HTERT RPE-1 (cell line): ENCODE results near the gene NDUFA11.

Experiments used
- in situ Hi-C: fragments of 300-500 bp; cut with MboI; formaldehyde crosslinking; loops from 4 replicates; pipeline ENCODE4 v1.14.3; 2020; ENCODE audit warnings: low sequenced_read_pairs

The NDUFA11 gene

DNA sequence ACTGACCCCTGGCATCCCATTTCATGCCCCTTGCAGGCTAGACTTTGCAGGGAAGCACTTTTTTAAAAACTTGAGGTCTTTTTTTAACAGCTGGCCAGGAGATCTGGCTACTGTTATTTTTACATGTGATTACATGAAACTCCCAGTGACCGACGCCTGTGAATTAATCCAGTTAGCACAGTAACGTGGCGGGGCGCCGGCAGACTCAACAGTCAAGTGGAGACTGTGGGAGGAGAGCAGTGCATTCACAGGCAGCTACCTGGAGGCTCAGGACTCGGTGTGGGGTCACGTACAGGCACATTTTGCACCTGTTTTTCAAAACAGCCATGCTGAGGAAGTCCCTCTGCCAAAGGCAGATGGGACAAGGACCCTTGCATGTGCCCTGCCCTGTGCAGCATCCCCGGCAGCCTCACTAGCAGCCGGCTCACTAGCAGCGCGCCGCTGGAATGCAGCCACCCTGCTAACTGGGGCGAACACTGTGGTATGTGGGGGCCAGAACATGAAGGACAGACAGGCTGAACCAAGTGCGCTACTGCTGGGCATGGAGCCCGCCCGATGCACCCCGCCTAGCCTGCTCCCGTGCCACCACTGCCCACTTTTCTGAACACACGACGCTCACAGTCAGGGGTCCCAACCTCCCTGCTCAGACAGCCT lies 29.1 kb upstream of the NDUFA11 start:
- in situ Hi-C loops: no loop called here

DNA sequence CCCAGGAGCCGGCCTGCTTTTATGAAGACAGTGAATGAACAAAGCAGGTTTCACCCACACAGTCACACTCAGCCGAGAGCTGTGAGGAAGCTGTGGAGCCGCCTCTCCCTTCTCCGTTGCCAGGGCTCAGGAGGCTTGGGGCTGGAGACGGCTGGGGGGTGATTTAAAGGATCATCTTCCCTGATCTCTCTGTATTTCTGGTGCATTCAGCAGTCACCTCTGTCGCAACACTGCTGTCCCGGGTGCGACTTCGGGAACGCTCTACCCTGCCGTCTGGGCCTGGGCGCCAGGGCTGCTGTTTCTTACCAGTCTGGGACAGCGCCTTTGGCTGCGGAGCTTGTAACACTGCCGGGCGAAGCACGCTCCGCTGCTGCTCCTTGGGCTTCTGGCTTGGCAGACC lies 28.6 kb upstream of the NDUFA11 start:
- in situ Hi-C loops: no loop called here

DNA sequence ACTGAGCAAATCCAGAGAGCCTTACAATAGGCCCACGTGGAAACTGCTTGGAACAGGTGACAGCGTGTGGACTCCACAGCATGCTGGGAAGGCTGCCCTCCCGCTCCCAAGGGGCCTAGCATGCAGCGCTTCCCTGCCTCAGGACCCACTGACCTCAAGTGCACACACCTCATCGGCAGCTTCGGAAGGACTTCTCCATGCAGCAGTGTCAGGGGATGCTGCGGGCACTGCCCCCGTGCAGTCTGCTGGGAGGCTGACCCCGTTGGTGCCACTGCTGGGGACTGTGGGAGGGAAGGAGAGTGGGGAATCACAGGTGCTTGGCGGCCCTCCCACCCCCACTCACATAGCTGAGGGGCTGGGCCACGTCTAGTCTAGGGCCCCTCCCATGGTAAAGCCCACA lies 27.7 kb upstream of the NDUFA11 start:
- in situ Hi-C loops: no loop called here

DNA sequence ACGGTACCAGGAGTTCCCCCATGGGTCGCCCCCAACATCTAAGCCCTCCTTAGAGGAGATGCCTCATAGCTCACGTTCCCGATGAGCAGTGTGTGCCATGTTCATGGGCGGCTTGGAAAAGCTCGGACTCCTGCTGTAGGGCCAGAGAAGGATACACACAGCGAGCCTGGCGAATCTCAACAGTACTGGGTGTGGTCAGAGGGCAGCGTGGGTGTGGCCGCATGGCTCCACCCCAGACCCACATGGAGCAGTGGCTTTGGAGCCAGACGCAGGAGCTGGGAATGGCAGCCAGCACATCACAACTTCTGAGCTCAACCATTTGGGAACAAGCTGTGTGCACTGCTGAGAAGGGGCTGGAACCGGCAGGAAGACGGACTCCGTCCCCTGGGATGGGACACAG lies 26.0 kb upstream of the NDUFA11 start:
- in situ Hi-C loops: no loop called here

DNA sequence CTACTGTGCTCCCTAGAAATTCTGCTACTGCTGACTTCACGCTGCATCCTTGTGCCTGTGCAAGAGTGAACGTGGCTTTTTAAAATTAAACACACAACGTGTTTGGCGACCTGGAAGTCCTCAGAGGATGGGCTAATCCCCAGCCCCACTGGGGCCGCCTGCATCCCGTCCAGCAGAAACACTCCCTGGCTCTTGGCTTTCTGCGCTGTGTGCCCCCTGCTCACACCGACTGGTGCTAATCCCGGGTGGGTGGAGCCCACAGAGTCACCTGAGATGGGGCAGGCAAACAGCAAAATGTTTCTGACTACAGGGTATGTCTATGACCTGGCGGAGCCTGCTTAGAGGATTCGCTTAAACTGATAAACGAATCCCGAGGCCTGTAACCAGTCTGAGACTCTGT lies 25.6 kb upstream of the NDUFA11 start:
- in situ Hi-C loops: no loop called here

DNA sequence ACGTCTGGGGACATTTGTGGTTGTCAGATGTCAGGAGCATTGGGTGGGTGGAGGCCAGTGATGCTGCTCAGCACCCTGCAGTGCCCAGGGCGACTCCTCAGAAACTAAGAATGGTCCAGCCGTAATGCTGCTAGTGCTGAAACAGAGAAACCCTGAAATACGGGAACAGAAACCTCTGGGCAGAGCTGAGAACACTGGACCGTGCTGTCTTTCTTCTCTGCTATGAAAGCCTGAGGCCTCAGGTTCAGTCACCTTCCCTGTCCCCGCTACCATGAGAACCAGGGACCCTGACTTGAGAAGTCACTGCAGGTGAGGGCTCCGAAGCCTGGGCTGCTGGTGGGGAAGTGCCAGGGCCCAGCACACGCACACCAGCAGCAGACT lies 23.8 kb upstream of the NDUFA11 start:
- in situ Hi-C loops: no loop called here

DNA sequence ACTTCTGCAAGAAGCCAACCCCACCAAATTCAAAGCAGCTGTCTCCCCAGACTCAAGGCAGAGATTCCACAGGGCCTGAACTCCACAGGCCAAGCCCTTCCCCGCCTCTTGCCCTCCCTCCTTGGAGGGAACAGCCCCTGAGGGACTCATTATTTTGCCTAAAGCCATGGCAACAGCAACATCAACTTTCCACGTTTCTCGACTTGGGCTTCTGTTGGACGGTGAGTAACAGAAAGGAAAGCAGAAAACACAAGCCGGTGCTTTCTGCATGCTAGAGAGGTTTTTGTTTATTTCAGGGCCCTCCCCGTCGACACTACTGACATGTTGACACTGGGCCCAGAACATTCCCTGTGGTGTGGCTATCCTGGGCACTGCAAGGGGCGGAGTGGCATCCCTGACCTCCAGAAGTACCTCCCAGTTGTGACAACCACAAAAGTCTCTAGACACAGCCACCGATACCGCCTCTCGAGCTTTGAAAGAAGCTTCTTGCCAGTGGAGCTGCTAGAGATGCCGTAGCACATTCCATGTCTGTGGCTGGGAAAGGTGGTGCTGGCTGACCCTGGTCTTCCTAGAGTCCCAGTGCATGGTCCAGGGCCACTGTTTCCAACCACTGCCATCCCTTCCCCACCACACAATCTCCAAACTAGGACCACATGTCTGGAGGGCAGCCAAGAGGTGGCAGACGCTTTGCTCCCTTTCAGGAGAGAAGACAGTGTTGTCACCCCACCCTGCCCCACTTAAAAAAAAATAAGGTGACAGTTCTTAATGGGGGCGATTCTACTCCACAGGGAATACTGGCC lies 23.3 kb upstream of the NDUFA11 start:
- in situ Hi-C loops: no loop called here

DNA sequence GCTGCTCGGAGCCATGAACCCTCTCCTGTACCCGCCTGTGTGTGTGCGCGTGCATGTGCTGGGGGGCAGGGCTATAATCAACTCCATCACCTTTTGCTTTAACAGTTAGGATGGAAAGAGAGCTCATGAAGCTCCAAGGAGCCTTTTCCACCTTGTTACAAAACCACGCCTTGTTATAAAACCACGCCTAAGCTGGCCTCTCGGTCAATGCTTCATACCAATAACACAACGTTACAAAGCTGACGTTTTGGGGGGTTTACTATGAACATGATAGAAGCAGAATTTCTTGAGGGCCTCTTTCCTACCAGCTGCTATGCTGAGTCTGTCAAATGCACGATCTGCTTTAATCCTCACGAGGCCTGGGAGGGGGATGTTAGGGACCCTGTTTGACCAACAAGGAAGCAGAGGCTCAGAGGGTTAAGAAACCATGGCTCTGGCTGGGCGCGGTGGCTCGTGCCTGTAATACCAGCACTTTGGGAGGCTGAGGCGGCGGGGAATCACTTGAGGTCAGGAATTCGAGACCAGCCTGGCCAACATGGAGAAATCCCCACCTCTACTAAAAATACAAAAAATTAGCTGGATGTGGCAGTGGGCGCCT lies 22.3 kb upstream of the NDUFA11 start:
- in situ Hi-C loops: no loop called here

DNA sequence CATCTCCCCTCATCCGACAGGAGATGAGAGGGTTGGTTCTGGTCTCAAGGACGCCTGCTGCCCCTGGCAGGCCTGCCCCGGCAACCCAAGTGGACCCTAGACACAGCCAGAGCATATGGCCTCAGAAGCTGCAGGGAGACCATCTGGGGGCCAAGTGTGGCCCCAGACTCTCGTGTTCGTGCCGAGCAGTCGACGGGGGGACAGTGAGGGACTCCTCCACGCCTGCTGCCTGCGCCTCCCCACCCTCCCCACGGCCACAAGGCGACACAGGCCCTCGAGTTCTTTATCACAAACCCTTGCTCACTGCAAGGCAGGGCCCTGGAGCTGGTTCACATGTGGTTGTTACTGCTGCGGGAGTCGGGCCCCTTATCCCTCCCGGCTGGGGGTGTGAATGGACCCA lies 19.8 kb upstream of the NDUFA11 start:
- in situ Hi-C loops: no loop called here

DNA sequence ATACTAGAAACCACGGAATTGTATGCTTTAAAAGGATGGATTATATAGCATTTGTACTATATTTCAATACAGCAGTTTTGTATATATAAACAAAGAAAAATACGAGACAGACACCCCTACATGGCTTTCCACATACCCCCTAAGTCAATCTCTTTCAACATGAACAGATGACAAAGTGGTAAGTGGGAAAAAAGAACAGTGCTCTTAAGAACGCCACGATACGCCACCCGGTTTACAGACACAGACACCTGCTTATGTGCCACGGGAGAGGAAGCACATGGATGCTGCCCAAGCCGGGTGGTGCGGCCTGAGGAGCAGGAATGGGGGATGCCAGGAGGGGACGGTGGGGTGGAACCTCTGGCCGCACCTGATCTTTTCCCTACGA lies 18.6 kb upstream of the NDUFA11 start:
- in situ Hi-C loops: no loop called here

DNA sequence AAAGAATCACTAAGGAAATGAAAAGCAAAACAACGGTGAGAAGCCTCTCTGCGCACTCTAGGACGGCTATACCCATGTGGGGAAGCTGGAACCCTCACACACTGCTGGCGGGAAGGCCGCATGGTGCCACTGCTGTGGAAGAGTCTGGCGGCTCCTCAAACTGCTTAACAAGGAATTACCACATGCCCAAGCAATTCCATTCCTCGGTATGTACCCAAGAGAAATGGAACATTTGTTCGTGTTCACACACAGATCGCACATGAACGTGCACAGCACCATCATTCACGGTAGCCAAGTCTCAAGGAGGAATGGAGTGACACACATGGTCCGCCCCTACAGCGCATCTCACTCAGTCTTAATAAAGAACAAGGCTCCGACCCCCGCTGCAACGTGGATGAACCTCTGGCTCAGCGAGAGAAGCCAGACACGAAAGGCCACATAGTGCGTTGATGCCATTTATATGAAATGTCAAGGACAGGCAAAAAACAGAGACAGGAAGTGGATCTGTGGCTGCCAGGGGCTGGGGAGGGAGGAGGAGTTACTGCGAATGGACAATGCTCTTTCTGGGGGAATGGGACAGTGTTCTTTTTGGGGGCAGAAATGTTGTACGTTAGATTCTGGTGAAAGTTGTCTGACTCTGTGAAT lies 18.0 kb upstream of the NDUFA11 start:
- in situ Hi-C loops: no loop called here

DNA sequence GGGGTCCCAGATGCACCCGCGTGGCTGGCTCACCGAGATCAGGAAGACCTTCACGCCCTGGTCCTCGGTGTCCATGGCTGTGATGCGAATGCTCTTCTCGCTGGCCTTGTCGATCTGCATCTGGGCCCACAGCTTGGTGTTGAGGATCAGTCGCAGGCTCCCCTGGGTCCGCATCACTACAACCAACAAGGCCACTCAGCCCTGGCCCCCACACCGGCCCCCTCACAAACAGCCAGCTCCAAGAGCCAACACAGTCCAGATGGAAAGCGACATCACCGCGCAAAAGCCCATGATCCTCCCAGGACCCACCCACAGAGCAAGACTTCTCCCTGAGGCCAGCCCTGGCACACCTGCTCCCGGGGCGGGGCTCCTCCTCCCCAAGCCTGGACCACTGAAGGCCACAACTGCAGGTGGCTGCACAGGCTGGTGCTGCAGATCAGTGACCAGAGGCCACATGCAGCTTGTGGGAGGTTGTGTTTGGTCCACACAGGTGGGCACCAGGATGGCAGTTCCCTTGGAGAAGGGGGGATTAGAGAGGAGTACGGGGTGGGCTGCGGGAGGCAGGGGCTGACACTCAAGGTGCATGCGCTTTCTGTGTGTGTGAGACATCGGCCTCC lies 15.0 kb upstream of the NDUFA11 start:
- in situ Hi-C loops: no loop called here

DNA sequence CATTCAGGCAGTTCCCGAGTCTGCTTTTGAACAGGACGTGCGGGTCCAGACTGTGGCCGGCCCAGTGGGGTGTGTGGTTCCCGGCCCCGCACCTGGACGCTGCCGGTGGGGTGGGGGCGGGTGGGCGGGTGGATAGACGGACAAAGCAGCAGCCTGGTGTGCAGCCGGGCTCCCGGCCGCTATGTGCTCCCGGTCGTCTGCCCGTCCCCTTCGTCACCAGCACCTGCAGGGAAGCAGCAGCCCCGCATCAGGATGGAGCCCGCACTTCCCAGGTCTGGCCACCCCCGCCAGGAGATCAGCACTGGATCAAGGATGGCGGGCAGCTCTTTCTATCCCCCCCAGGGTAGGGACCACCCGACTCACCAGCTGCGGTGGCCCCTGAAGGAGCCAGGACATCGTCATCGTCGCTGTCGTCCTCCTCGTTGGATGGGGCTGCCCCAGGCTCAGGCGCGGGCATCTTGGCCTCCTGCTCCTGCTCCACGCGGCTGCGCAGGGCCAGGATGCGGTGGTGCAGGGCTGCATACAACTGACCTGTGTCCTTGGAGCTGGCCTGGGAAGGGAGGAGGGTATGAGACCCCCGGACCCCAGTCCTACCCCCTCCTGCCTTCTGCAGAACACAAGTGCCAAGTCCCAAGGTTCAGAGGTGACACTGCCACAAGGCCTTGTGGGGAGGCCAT lies 14.0 kb upstream of the NDUFA11 start:
- in situ Hi-C loops: no loop called here

DNA sequence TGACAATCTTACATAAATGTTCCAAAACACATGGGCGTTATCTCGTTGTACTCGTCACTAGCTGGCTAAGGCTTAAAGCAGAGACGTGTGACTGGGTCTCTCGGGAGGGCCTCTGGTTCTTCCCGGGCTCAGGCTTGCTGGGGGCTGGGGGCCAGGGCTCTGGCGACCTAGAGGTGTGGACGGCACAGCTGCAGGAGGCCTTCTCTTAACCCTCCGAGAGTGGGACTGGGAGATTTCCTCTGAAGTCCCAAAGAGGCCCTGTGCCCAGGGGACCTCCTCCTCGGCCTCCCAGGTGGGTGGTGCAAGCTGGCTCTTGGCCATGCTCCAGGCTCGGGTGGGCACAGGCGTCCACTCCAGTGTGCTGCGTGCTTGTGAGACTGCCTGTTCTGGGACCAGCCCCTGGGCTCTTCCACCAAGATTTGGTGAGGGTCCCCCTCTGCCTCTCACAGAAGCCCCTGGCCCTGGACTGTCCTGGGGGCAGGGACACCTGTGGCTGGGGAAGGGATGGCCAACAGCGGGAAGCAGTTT lies 12.7 kb upstream of the NDUFA11 start:
- in situ Hi-C loops: no loop called here

DNA sequence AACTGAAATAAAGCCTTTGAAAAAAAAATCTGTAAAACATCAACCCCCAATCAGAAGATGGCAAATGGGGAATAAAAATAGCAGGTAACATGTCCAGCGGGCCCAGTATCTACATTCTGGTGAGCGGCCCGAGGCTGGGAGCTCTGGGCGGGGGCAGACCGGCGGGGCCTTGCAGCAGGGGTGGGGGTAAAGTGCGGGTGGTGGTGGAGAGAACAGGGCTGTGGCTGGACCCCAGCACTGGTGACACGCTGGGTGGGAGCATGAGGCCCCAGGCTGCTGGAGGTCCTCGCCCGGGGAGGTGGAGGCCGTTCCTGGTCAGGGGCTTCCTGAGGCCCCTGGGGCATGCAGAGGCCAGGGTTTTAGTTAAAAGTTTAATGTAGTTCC lies 12.2 kb upstream of the NDUFA11 start:
- in situ Hi-C loops: no loop called here

DNA sequence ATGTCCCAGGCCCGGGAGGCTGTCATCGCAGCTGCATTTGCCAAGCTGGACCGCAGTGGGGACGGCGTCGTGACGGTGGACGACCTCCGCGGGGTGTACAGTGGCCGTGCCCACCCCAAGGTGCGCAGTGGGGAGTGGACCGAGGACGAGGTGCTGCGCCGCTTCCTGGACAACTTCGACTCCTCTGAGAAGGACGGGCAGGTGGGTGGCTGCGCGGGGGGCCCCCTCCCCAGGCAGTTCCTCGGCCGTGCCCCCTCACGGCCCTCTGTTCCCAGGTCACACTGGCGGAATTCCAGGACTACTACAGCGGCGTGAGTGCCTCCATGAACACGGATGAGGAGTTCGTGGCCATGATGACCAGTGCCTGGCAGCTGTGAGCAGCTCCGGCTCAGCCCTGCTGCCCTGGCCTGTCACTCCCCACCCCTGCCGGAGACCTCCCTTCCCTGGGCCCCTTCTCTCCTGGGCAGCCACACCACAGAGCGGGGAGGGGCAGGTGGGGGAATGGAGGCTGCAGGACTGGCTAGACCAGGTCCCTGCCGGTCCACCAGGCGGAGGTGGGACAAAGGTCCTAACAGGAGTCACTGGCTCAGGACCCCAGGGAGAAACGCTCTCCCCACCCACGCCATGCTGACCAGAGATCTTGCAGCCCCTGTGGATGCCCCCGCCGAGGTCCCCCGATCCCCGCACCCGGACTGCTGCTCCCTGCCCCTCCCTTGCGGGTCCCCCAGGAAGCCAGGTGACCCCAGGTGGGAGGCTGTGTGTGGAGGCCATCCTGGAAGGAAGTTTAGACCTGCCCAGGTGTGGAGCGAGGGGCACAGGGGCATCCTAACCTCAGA lies 11.6 kb upstream of the NDUFA11 start:
- in situ Hi-C loops: no loop called here

DNA sequence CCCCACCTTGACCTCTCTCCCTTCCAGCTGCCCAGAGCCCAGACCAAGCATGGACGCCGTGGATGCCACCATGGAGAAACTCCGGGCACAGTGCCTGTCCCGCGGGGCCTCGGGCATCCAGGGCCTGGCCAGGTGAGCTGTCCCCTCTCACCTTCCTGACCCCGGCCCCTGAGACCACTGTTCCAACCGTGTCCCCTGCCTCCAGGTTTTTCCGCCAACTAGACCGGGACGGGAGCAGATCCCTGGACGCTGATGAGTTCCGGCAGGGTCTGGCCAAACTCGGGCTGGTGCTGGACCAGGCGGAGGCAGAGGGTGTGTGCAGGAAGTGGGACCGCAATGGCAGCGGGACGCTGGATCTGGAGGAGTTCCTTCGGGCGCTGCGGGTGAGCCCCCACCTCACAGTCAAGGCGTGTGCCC lies 10.8 kb upstream of the NDUFA11 start:
- in situ Hi-C loops: no loop called here

DNA sequence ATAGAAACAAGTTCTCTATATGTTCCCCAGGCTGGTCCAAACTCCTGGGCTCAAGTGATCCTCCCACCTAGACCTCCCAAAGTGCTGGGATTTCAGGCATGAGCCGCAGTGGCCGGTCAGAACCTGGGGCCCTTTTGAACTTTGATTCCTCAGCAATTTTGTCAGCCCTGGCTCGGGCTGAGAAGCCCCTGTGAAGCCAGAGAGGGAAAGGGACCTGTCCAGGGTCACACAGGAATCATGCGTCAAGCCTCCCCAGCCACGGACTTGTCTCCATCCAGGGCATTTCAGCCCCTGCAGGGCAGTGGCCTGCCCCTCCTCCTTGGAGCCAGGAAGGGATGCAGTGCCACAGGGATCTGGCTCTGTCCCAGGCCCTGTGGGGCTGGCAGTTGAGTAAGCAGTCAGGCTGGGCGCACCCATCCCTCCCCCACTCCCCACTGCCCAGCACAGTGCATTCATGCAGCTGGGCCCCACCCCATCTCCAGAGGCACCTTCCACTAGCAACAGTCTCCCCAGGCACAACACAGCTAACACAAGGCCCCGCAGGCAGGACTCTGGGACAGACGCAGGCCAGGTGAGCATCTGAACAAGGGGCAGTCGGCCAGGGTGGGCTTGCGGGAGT lies 10.3 kb upstream of the NDUFA11 start, which contains the start of gene CAPS:
CAPS (plus strand) TSS at position 516 of the 619 bp plus-strand sequence. CDS start 153 bp downstream, outside the sequence.
- in situ Hi-C loops: no loop called here

DNA sequence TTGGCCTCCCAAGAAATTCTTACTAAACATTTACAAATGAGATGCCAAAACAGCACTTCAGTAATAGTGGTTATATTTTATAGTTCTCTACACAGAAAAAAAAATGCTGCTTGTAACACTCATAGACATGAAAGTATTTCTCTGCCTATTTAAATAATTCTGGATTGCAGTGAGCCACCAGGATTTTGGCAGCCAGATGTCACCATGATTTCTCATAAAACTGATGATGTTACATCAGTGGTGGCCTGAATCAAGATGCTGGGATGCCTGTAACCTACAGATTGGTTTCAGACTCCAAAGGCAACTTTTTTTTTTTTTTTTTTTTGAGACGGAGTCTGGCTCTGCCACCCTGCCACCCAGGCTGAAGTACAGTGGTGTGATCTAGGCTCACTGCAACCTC lies 7.8 kb upstream of the NDUFA11 start:
- in situ Hi-C loops: no loop called here
